ENCODE data around the gene EXOSC10. TPM values are rescaled to one million over a fixed set of nuclear protein-coding genes. Genes with fewer than 3 reads are reported as not detected.

The EXOSC10 gene
- total RNA-seq, 1 donor from 2014 or later, result 108 TPM

- POLR2A ChIA-PET, result interaction anchor here (0.7 kb wide), 1 partner anchor 15 kb away, joined by 3 read pairs; no protein-coding TSS in a partner anchor
- CTCF ChIA-PET, result interaction anchor here (0.7 kb wide), 1 partner anchor 9 kb away, joined by 3 read pairs; no protein-coding TSS in a partner anchor
- Mint-ChIP-seq H3K27me3 (no peaks in the 10 kb centered on the region), H3K9me3 (no peaks in the 10 kb centered on the region), H3K36me3 (ENCODE audit: low read depth) (peaks cover 58% of the 10 kb centered on the region), H3K4me3 (no peak overlapping the region), H3K27ac (no peak overlapping the region), H3K4me1 (peaks cover 6% of the 10 kb centered on the region)
- intact Hi-C loops (cut with micrococcal nuclease), result no loop called here
- no peak for ATAC-seq (ENCODE audit: low read depth)
- no peak for DNase-seq
- TF ChIP-seq CTCF (IDR thresholded peaks at IDR 0.05), result no peak
Observed at GRCh38 chr1:11028018-11028417, 71.7 kb downstream of the EXOSC10 start.

- intact Hi-C loops (cut with micrococcal nuclease), result no loop called here
Observed at GRCh38 chr1:11027316-11027715, 72.4 kb downstream of the EXOSC10 start.

GRCh38 chr1:11026903-11027302 lies 72.8 kb downstream of the EXOSC10 start:
- POLR2A ChIA-PET, result no interaction called here
- no peak for TF ChIP-seq CTCF (IDR thresholded peaks at IDR 0.05)
- Mint-ChIP-seq H3K4me3 (no peak overlapping the region), H3K27me3 (no peaks in the 10 kb centered on the region), H3K4me1 (peaks cover 9% of the 10 kb centered on the region), H3K36me3 (ENCODE audit: low read depth) (peaks cover 69% of the 10 kb centered on the region), H3K27ac (no peak overlapping the region), H3K9me3 (no peaks in the 10 kb centered on the region)
- DNase-seq, result no peak
- no peak for ATAC-seq (ENCODE audit: low read depth)
- intact Hi-C loops (cut with micrococcal nuclease), result no loop called here
- CTCF ChIA-PET, result no interaction called here

More at GRCh38 chr1:11027316-11027715, 72.4 kb downstream of the EXOSC10 start:
- DNase-seq, result no peak
- no peak for TF ChIP-seq CTCF (IDR thresholded peaks at IDR 0.05)
- ATAC-seq (ENCODE audit: low read depth), result no peak
- Mint-ChIP-seq H3K9me3 (no peaks in the 10 kb centered on the region), H3K27me3 (no peaks in the 10 kb centered on the region), H3K36me3 (ENCODE audit: low read depth) (peaks cover 65% of the 10 kb centered on the region), H3K4me3 (no peak overlapping the region), H3K4me1 (peaks cover 6% of the 10 kb centered on the region), H3K27ac (no peak overlapping the region)
- CTCF ChIA-PET, result interaction anchor here (0.7 kb wide), 1 partner anchor 10 kb away, joined by 3 read pairs; no protein-coding TSS in a partner anchor
- POLR2A ChIA-PET, result interaction anchor here (0.6 to 0.7 kb wide), 2 partner anchors 14 to 93 kb away, joined by 3 to 4 read pairs; no protein-coding TSS in a partner anchor

GRCh38 chr1:11026052-11026451 lies 73.6 kb downstream of the EXOSC10 start:
- DNase-seq (no peak), ATAC-seq (ENCODE audit: low read depth) (no peak)
- Mint-ChIP-seq H3K27ac (no peak overlapping the region), H3K4me1 (peaks cover 9% of the 10 kb centered on the region), H3K4me3 (no peak overlapping the region), H3K36me3 (ENCODE audit: low read depth) (peaks cover 77% of the 10 kb centered on the region), H3K27me3 (no peaks in the 10 kb centered on the region), H3K9me3 (no peaks in the 10 kb centered on the region)
- POLR2A ChIA-PET, result no interaction called here
- no peak for TF ChIP-seq CTCF (IDR thresholded peaks at IDR 0.05)
- CTCF ChIA-PET, result no interaction called here
- intact Hi-C loops (cut with micrococcal nuclease), result no loop called here

GRCh38 chr1:11025618-11026017 lies 74.1 kb downstream of the EXOSC10 start:
- TF ChIP-seq CTCF (IDR thresholded peaks at IDR 0.05), result no peak
- Mint-ChIP-seq H3K36me3 (ENCODE audit: low read depth) (peaks cover 81% of the 10 kb centered on the region), H3K9me3 (no peaks in the 10 kb centered on the region), H3K27ac (no peak overlapping the region), H3K27me3 (no peaks in the 10 kb centered on the region), H3K4me1 (peaks cover 9% of the 10 kb centered on the region), H3K4me3 (no peak overlapping the region)
- ATAC-seq (ENCODE audit: low read depth), result no peak
- POLR2A ChIA-PET, result no interaction called here
- intact Hi-C loops (cut with micrococcal nuclease), result no loop called here
- CTCF ChIA-PET, result no interaction called here
- DNase-seq, result no peak
